RWPE1 (cell line): ENCODE results near the gene ZNF292.

ENCODE experiments used
- CTCF ChIA-PET: fragments of 350-600 bp; sonication (Branson Sonifier 250); formaldehyde crosslinking; extraction: SDS; loops from one replicate; lab custom pipeline; 2021; lab: Yijun Ruan, JAX
- POLR2A ChIA-PET: fragments of 400-600 bp; formaldehyde crosslinking; extraction: SDS; loops from one replicate; lab custom pipeline; 2020; ENCODE audit warnings: antibody characterized with exemption; ENCODE audit not compliant: low non-redundant PET; lab: Yijun Ruan, JAX
- DNase-seq: peaks from one replicate; pipeline ENCODE4 v3.0.0; 2012; ENCODE audit warnings: low spot score
- H3K27ac ChIP-seq: fragments of 450-650 bp; 2 replicates; pipeline ENCODE4 v1.5.1; 2017
- CTCF ChIP-seq: fragments of 450-650 bp; conservative IDR thresholded peaks from 2 replicates; pipeline ENCODE4 v1.5.1; 2017; ENCODE audit warnings: low read depth, mild to moderate bottlenecking

The ZNF292 gene

GRCh38 chr6:87171938-87172633 lies 16.7 kb downstream of the ZNF292 start:
- H3K27ac ChIP-seq = no peak overlapping the region
- no peak for TF ChIP-seq CTCF
- ChIA-PET CTCF (interaction anchor here (1.2 kb wide), 1 partner anchor 93 kb away, joined by 4 read pairs; no protein-coding TSS in a partner anchor), POLR2A (no interaction called here)
- no peak for DNase-seq

- no peak for DNase-seq
- CTCF ChIA-PET = interaction anchor here (0.6 to 0.8 kb wide), 2 partner anchors 35 to 63 kb away, joined by 3 read pairs; no protein-coding TSS in a partner anchor
- POLR2A ChIA-PET = no interaction called here
- no peak overlapping the region for H3K27ac ChIP-seq
- TF ChIP-seq CTCF = no peak
Measured at GRCh38 chr6:87174078-87174579, 18.8 kb downstream of the ZNF292 start.

- POLR2A ChIA-PET = no interaction called here
- CTCF ChIA-PET = interaction anchor here (1.0 kb wide), 1 partner anchor 45 kb away, joined by 5 read pairs; no protein-coding TSS in a partner anchor
- DNase-seq = no peak
- no peak for TF ChIP-seq CTCF
- H3K27ac ChIP-seq = no peak overlapping the region
Measured at GRCh38 chr6:87176493-87176892, 21.1 kb downstream of the ZNF292 start.

GRCh38 chr6:87180105-87180728 lies 24.9 kb downstream of the ZNF292 start:
- ChIA-PET CTCF (no interaction called here), POLR2A (no interaction called here)
- no peak for DNase-seq
- TF ChIP-seq CTCF = no peak
- no peak overlapping the region for H3K27ac ChIP-seq

GRCh38 chr6:87181903-87182302 lies 26.5 kb downstream of the ZNF292 start:
- ChIA-PET CTCF (no interaction called here), POLR2A (no interaction called here)
- DNase-seq = no peak
- TF ChIP-seq CTCF = no peak
- H3K27ac ChIP-seq = no peak overlapping the region

GRCh38 chr6:87182321-87182720 lies 27.0 kb downstream of the ZNF292 start:
- CTCF ChIA-PET = no interaction called here

More at GRCh38 chr6:87182321-87182720, 27.0 kb downstream of the ZNF292 start:
- no peak overlapping the region for H3K27ac ChIP-seq
- TF ChIP-seq CTCF = no peak
- DNase-seq = no peak
- POLR2A ChIA-PET = no interaction called here
